Stimulated activated CD4-positive, alpha-beta T cell treated with anti-CD3 and anti-CD28 coated beads, Interleukin-12 subunit alpha, Interleukin-12 subunit beta, amount 100 ng/mL, for 4 hours (primary cell): ENCODE data around the gene PCDH9.

ENCODE experiments used
- DNase-seq: peaks from one replicate; pipeline ENCODE4 v3.0.0-alpha.2; 2020

Gene PCDH9

GRCh38 chr13:66409542-66409941 is 820.6 kb downstream of the PCDH9 start:
- no peak for DNase-seq

- no peak for DNase-seq
Measured at GRCh38 chr13:66407128-66407527, 823.0 kb downstream of the PCDH9 start.

DNA sequence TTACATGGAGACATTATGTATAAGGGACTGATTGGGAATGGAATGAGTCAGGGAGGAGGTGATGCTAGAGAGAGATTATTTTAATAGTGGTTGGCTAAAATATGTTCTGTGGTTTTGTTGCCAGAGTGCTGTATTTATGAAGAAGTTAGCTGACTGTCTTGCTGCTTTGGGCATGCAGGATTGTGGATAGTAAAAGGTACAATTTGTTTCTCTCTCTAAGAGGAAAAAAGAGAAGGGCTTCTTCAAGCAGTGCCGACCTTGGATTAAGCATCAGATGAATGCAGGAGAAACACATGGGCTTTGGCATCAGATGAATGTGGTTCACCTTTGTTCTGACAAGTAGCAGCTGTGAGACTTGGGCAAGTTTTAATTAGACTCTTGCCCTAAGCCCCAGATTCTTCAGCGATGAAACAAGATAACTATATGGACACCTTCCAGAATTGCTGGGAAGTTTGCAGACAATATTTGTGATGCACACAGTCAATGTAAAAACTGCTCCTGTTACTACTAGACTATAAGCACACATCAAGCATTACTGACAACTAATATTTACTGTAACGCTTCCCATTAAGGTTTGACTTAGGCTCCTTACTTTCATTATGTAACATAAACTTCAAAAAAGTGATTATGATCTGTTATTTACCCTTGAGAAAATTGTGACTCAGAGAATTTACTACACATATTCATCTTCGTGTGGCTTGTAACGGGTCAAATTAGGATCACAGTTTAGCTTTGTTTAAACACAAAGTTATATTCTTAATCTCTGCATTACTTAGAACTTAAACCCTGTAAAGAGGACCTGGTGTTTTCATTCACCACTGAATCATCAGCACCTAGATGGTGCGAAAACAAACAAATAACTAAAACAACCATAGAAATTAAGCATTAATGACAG is 824.0 kb downstream of the PCDH9 start:
- no peak for DNase-seq

- DNase-seq: no peak
Measured at GRCh38 chr13:66402546-66402945, 827.6 kb downstream of the PCDH9 start.

GRCh38 chr13:66402066-66402465 is 828.1 kb downstream of the PCDH9 start:
- DNase-seq: no peak

- no peak for DNase-seq
Measured at GRCh38 chr13:66400292-66400691, 829.8 kb downstream of the PCDH9 start.

DNA sequence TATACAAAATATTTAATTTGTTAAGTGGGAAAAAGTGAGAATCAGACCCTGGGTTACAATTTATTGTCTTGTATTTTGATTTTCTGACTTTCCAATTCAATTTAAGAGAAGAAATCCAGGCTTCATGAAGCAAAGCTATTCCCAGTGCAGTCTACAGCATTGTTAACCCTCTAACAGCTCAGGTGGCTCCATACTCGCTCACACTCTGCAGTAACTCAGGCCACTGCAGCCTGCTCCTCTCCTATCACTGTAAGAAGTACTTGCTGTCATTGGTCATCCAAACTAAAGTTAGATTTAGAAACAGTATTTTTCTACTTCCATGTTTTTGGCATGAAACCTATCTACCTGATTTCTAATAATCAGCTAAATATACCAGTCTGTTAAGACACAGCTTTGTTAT is 830.3 kb downstream of the PCDH9 start:
- no peak for DNase-seq

- DNase-seq: no peak
Measured at GRCh38 chr13:66397133-66397532, 833.0 kb downstream of the PCDH9 start.

- DNase-seq: no peak
Measured at GRCh38 chr13:66391322-66391721, 838.8 kb downstream of the PCDH9 start.

- DNase-seq: no peak
Measured at GRCh38 chr13:66378894-66379293, 851.2 kb downstream of the PCDH9 start.

DNA sequence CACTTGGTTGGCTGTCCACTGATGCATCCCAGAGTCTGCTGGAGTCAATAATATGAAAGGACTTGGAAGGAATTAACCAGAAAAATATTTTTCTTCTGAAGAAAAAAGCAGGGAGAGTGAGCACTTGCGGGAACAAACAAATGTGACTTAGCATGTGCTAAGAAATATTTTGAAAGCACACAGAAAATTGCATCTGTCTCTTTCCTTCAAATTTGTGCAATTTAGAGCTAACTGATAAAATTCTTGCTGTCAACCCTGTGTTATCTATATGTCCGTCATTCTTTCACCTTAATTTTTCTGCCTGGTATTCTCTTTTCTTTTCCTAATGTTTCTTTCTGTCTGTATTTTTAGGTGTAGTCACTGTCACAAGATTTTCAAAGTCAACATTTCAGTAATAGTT is 852.6 kb downstream of the PCDH9 start:
- no peak for DNase-seq

GRCh38 chr13:66375756-66376155 is 854.4 kb downstream of the PCDH9 start:
- no peak for DNase-seq

- no peak for DNase-seq
Measured at GRCh38 chr13:66369666-66370065, 860.5 kb downstream of the PCDH9 start.

- DNase-seq: no peak
Measured at GRCh38 chr13:66367356-66367755, 862.8 kb downstream of the PCDH9 start.

DNA sequence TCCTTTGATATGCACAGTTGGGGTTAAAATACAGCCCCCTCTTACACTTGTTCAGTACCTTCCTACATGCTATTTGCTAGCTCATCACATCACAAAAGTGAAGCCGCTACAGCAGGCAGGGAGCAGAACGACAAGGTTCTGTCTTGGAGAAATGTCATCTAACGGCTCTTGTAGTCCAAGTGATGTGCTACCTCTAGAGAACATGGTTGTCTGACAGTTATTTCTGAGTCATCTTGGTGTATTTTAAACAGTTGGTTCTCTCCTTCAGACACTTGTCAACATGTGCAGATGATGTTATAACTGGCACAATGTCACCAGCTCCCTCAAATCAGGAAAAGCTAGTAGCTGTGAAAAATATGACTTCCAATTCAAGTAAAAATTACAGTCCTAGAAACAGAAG is 865.0 kb downstream of the PCDH9 start:
- no peak for DNase-seq

GRCh38 chr13:66364346-66364745 is 865.8 kb downstream of the PCDH9 start:
- no peak for DNase-seq

DNA sequence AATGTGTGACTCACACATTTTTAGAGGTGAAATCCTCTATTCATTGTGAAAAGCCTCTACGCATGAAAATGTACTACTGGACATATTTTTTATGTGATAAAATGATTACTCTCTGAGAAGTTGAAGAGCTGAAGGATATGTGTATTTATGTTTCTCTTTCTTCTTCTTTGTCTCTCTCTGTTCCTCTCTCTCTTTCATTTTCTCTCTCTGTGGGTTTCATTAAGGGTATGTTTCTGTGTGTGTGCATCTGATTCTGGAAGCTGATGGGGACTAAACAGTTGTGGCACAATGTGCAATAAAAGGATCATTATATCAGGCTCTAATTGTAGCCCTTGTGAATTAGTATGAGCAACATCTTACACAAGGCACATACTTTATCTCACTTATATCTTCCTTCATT is 867.7 kb downstream of the PCDH9 start:
- no peak for DNase-seq

DNA sequence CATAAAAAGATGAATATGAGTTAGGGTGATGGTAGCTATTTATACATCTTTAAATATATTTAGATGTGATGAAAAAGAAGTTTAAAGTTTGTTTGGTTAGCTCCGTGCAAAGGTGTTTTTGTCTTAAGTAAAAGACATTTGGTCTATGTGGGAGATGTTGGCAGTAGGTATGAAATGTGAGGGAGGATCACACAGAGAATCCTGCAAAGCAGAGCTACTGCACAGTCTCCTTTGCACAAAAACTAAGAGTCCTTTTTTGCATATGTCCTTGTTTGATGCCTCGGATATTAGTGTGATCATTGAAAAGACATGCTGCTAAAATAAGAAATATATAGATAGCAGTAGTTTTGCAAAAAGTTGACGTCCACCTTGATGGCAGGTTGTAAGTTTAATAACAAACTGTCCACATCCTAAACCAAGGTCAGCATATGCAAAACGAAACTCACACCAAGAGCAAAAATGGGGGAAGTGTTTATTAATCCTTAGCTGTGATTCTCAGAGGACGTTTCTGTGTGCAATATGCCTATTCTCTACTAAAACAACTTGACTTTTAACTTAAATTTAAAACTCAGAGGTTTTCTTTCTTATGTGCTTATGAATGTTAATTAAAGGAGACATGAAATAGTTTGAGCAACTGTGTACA is 870.1 kb downstream of the PCDH9 start:
- DNase-seq: no peak

DNA sequence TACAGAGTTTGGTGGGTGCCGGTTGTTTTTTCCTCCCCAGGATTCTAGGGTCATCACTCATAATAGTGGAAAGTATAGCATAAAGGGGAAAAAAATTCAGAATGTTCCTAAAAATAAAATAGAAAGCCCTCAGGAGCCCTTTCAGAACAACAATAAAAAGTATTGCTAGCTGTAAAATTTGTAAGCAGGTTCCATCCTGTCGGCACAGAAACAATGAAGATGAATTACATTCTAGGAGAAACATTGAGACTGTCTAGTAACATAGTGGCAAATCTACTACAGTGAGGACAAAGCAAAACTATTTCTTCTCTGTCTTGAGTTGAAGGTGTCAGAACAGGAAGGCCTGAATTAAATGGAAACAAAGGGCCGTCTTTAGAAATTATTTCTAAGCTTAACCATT is 870.7 kb downstream of the PCDH9 start:
- no peak for DNase-seq

GRCh38 chr13:66358564-66358963 is 871.6 kb downstream of the PCDH9 start:
- no peak for DNase-seq

- no peak for DNase-seq
Measured at GRCh38 chr13:66357463-66357862, 872.7 kb downstream of the PCDH9 start.

- no peak for DNase-seq
Measured at GRCh38 chr13:66354879-66355751, 875.0 kb downstream of the PCDH9 start.

- DNase-seq: no peak
Measured at GRCh38 chr13:66353664-66354063, 876.5 kb downstream of the PCDH9 start.

GRCh38 chr13:66349966-66350365 is 880.2 kb downstream of the PCDH9 start:
- DNase-seq: no peak
